ENCODE measurements around the gene KLHL30.

The KLHL30 gene

DNA sequence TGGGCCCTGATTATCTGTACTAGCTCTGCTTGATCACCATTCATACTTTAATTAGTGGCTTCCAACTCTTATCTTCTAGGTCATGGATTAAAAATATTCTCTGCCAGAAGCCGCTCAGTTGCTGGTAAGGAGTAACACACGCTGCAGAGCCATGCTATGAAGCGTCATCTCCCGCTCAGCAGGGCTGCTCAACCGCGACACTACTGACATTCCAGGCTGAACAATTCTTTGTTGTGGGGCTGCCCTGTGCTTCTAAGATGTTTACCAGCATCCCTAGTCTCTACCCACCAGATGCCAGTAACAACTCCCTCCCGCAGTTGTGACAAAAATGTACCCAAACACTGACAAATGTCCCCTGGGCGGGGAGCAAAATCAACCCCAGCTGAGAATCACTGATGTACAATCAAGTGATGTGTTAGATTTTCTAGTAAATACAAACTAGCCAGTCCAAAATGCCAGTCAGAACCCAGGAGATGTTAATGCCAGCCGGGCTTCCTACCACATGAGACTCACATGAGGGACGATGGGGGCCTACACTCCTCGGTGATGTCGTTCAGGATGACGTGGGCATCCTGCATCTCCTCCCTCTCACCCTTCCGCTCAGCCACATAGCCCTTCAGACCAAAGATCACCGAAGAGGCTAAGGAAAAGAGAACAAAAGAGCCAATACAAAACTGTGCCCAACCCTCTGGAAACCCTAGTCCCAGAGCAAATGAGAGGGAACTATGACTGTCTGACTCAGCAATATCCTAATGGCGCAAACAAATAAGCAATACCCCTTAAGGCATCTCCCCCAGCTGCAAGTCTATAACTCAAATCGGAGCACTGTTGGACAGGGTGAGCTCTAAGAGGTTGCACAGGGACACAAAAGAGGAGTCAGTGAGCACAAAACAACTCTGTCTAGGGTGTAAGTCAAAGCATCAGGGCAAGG lies 49.4 kb downstream of the KLHL30 start:
- no peak for DNase-seq (ENCODE audit: low spot score)

DNA sequence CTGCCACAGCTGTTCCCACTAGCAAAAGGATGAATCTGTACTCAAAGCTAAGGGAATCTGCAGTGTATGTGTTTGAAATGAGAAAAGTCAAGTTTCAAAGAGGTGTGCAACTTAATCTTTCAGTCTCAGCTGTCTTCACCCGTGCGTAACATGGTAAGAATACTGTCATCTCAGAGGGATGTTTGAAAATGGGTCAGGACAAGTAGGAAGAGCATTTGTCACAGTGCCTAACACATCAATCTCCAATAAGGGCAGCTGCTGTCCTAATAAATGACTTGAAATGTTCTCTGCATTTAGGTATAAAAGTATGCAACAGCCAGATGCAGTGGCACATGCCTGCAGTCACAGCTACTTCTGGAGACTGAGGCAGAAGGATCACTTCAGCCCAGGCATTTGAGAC lies 52.0 kb downstream of the KLHL30 start:
- DNase-seq (ENCODE audit: low spot score) = no peak
